HepG2 (cell line): Measurements from ENCODE around the gene TBL3. TPM values are rescaled to one million over a fixed set of nuclear protein-coding genes. Genes with fewer than 3 reads are reported as not detected.

Experiments used
- FIP1L1 ChIP-seq: fragments of 200-400 bp; formaldehyde crosslinking; IDR thresholded peaks from 2 replicates; pipeline ENCODE4 v1.6.1; 2018; ENCODE audit warnings: low read depth, mild to moderate bottlenecking, low read length, moderate library complexity, borderline replicate concordance; ENCODE audit not compliant: insufficient read depth
- FOXK2 ChIP-seq: fragments of 450-650 bp; IDR thresholded peaks from 2 replicates; pipeline ENCODE4 v1.6.1; 2016
- KLF9 ChIP-seq: IDR thresholded peaks from 2 replicates; pipeline ENCODE4 v1.6.1; 2016; ENCODE audit warnings: low read depth
- MED8 ChIP-seq: sonication (generic); formaldehyde crosslinking; IDR thresholded peaks from 2 replicates; pipeline ENCODE4 v1.8.1; 2023; ENCODE audit warnings: mild to moderate bottlenecking, missing genetic modification reagents; ENCODE audit not compliant: insufficient replicate concordance
- SUZ12 ChIP-seq: fragments of 150-350 bp; IDR thresholded peaks from 2 replicates; pipeline ENCODE4 v1.6.1; 2014; ENCODE audit warnings: low read depth, low read length
- TBP ChIP-seq: sonication (generic); formaldehyde crosslinking; IDR thresholded peaks from 2 replicates; pipeline ENCODE4 v1.5.0; 2020; ENCODE audit warnings: missing genetic modification reagents
- ZBED4 ChIP-seq: sonication (generic); formaldehyde crosslinking; IDR thresholded peaks from 2 replicates; pipeline ENCODE4 v1.4.0; 2020; ENCODE audit warnings: missing genetic modification reagents, borderline replicate concordance
- ZFY ChIP-seq: sonication (generic); formaldehyde crosslinking; IDR thresholded peaks from 2 replicates; pipeline ENCODE4 v1.4.0; 2020; ENCODE audit warnings: missing genetic modification reagents
- ZKSCAN8 ChIP-seq: IDR thresholded peaks from 2 replicates; pipeline ENCODE4 v1.6.1; 2016; ENCODE audit warnings: borderline replicate concordance, missing genetic modification reagents, missing compliant biosample characterization
- ZNF24 ChIP-seq: fragments of 450-650 bp; IDR thresholded peaks from 2 replicates; pipeline ENCODE4 v1.6.1; 2017; ENCODE audit warnings: antibody characterized with exemption, mild to moderate bottlenecking
- ZNF326 ChIP-seq: sonication (generic); formaldehyde crosslinking; IDR thresholded peaks from 2 replicates; pipeline ENCODE4 v1.4.0; 2020; ENCODE audit warnings: missing genetic modification reagents, borderline replicate concordance
- ZNF367 ChIP-seq: sonication (generic); formaldehyde crosslinking; IDR thresholded peaks from 2 replicates; pipeline ENCODE4 v1.4.0; 2020; ENCODE audit warnings: missing genetic modification reagents, borderline replicate concordance
- ZNF441 ChIP-seq: sonication (generic); formaldehyde crosslinking; IDR thresholded peaks from 2 replicates; pipeline ENCODE4 v1.7.0; 2021; ENCODE audit warnings: missing genetic modification reagents, borderline replicate concordance
- ZNF546 ChIP-seq: sonication (generic); formaldehyde crosslinking; conservative IDR thresholded peaks from 2 replicates; pipeline ENCODE4 v1.8.1; 2023; ENCODE audit warnings: mild to moderate bottlenecking, missing genetic modification reagents
- ZNF660 ChIP-seq: sonication (generic); formaldehyde crosslinking; IDR thresholded peaks from 2 replicates; pipeline ENCODE4 v1.5.1; 2020; ENCODE audit warnings: mild to moderate bottlenecking, low read depth, missing genetic modification reagents, borderline replicate concordance
- ZNF772 ChIP-seq: sonication (generic); formaldehyde crosslinking; IDR thresholded peaks from 2 replicates; pipeline ENCODE4 v1.5.0; 2020; ENCODE audit warnings: mild to moderate bottlenecking, missing genetic modification reagents
- polyA plus RNA-seq, 8 experiments: library from polyadenylated mRNA; depleted of rRNA in 3 of 8; stranded (reverse) in 7 of 8; unstranded in 1 of 8; fragments of >200 nt; fragmentation: Illumina TruSeq in 4 of 8; extraction: Trizol in 4 of 8; gene quantifications; 2 replicates each; pipeline versions ENCODE4 v1.2.1 to v1.2.3, GENCODE V29; 2011 to 2016; ENCODE audit warnings: low read depth in 4 of 8, missing spikeins in 1 of 8, mixed read lengths in 1 of 8; ENCODE audit not compliant: insufficient read depth in 1 of 8
- total RNA-seq, 5 experiments: library from RNA; depleted of rRNA; stranded (reverse); fragments of >200 nt; fragmentation: Illumina TruSeq; extraction: Trizol; gene quantifications; 2 replicates each; pipeline ENCODE4 v1.2.3, GENCODE V29; 2016; ENCODE audit warnings: low read depth in 1 of 5
- TF ChIP-seq, protein P1 (sequence below): sonication (generic); formaldehyde crosslinking; IDR thresholded peaks from 2 replicates; pipeline ENCODE4 v1.4.0; 2020; ENCODE audit warnings: missing genetic modification reagents
- TF ChIP-seq, protein P2 (sequence below): sonication (generic); formaldehyde crosslinking; IDR thresholded peaks from 2 replicates; pipeline ENCODE4 v1.8.0; 2022; ENCODE audit warnings: mild to moderate bottlenecking, missing genetic modification reagents; ENCODE audit not compliant: insufficient replicate concordance

The TBL3 gene
- total and polyA plus RNA-seq, 2 of the 13 experiments (the other 11 are each of a cell fraction or from before 2014, with no cell fraction given), result 16.8 to 38.0 TPM

DNA sequence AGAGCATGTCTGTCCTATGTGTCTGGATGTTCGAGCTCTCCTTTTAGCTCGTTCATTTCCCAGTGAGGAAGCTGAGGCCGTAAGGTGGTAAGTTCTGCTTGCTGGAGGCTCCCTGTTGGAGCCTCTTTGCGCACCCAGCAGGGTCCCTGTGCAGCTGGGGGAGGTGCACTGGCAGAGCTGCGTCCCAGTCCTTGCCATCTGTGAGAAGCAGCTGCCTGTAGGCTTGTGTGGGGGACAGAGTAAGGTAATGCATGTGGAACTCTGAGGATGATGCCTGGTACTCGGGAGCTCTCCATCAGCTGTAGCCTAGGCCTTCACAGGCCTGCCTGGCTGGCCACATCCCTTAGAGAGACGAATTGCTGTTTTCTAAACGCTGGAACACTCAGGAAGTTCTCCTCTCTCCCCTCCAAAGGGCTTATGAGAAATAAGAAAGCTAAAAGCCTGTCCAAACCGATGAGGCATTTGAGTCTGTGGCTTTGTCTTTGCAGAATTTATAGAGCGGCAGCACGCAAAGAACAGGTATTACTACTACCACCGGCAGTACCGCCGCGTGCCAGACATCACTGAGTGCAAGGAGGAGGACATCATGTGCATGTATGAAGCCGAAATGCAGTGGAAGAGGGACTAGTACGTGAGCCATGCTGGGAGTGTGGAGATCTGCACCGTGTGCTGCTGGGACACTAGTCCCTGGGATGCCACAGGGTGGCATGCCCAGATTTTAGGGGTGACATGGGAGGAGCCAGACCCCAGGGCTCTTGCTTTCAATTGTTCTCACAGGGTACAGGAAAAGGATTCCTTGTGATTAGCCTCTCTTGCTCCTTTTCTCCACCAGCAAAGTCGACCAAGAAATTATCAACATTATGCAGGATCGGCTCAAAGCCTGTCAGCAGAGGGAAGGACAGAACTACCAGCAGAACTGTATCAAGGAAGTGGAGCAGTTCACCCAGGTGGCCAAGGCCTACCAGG is 10.9 kb upstream of the TBL3 start (continued):
- TF ChIP-seq, protein P1, sequence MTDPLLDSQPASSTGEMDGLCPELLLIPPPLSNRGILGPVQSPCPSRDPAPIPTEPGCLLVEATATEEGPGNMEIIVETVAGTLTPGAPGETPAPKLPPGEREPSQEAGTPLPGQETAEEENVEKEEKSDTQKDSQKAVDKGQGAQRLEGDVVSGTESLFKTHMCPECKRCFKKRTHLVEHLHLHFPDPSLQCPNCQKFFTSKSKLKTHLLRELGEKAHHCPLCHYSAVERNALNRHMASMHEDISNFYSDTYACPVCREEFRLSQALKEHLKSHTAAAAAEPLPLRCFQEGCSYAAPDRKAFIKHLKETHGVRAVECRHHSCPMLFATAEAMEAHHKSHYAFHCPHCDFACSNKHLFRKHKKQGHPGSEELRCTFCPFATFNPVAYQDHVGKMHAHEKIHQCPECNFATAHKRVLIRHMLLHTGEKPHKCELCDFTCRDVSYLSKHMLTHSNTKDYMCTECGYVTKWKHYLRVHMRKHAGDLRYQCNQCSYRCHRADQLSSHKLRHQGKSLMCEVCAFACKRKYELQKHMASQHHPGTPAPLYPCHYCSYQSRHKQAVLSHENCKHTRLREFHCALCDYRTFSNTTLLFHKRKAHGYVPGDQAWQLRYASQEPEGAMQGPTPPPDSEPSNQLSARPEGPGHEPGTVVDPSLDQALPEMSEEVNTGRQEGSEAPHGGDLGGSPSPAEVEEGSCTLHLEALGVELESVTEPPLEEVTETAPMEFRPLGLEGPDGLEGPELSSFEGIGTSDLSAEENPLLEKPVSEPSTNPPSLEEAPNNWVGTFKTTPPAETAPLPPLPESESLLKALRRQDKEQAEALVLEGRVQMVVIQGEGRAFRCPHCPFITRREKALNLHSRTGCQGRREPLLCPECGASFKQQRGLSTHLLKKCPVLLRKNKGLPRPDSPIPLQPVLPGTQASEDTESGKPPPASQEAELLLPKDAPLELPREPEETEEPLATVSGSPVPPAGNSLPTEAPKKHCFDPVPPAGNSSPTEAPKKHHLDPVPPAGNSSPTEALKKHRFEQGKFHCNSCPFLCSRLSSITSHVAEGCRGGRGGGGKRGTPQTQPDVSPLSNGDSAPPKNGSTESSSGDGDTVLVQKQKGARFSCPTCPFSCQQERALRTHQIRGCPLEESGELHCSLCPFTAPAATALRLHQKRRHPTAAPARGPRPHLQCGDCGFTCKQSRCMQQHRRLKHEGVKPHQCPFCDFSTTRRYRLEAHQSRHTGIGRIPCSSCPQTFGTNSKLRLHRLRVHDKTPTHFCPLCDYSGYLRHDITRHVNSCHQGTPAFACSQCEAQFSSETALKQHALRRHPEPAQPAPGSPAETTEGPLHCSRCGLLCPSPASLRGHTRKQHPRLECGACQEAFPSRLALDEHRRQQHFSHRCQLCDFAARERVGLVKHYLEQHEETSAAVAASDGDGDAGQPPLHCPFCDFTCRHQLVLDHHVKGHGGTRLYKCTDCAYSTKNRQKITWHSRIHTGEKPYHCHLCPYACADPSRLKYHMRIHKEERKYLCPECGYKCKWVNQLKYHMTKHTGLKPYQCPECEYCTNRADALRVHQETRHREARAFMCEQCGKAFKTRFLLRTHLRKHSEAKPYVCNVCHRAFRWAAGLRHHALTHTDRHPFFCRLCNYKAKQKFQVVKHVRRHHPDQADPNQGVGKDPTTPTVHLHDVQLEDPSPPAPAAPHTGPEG (CRISPR knock-in tag), result no peak
- TF ChIP-seq FIP1L1 (0 out of 2 replicates have a peak, but pooled peaks have one; percentile 38), SUZ12 (no peak), ZBED4 (no peak), ZNF367 (CRISPR knock-in tag) (no peak), ZKSCAN8 (no peak), FOXK2 (no peak), TBP (CRISPR knock-in tag) (no peak), MED8 (CRISPR knock-in tag) (peak; percentile 44), ZNF660 (no peak), ZNF24 (no peak), ZNF546 (CRISPR knock-in tag) (no peak), ZNF441 (CRISPR knock-in tag) (no peak), ZNF326 (CRISPR knock-in tag) (no peak), KLF9 (CRISPR knock-in tag) (no peak), ZNF772 (CRISPR knock-in tag) (0 out of 2 replicates have a peak, but pooled peaks have one; percentile 50), ZFY (CRISPR knock-in tag) (peak; percentile 39; the same call in 1 of the 2 replicates)
- TF ChIP-seq, protein P2, sequence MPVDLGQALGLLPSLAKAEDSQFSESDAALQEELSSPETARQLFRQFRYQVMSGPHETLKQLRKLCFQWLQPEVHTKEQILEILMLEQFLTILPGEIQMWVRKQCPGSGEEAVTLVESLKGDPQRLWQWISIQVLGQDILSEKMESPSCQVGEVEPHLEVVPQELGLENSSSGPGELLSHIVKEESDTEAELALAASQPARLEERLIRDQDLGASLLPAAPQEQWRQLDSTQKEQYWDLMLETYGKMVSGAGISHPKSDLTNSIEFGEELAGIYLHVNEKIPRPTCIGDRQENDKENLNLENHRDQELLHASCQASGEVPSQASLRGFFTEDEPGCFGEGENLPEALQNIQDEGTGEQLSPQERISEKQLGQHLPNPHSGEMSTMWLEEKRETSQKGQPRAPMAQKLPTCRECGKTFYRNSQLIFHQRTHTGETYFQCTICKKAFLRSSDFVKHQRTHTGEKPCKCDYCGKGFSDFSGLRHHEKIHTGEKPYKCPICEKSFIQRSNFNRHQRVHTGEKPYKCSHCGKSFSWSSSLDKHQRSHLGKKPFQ (CRISPR knock-in tag), result no peak
